ENCODE data around the gene NT5C1B.

- TF ChIP-seq CTCF (IDR thresholded peaks at IDR 0.05; ENCODE audit: insufficient read depth, low read length, poor library complexity, severe bottlenecking) = no peak
- TF ChIP-seq EZH2phosphoT487 (conservative IDR thresholded peaks at IDR 0.05; ENCODE audit: low read length) = no peak
These were observed 22.2 kb upstream of the NT5C1B start for GRCh38 chr2:18611604-18612003.

Measured in SU-DHL-6 (cell line).